Right lobe of liver (tissue), 4 donors: ENCODE measurements around the gene PRKAB1.

Experiments
- CTCF ChIP-seq, 4 donors: fragments of 200-600 bp in 3 of 4; fragments of 450-650 bp in 1 of 4; IDR thresholded peaks; one replicate each; pipeline versions ENCODE4 v1.5.1 to v1.8.0; 2016 to 2022; ENCODE audit warnings: antibody characterized with exemption in 4 of 4, mild to moderate bottlenecking in 2 of 4
- POLR2A ChIP-seq: fragments of 450-650 bp; IDR thresholded peaks from one replicate; pipeline ENCODE4 v1.6.1; 2017; ENCODE audit warnings: antibody characterized with exemption, mild to moderate bottlenecking
- donor health status: DM: no; HTN: no; CAD: no.
- donor health status: DM: no; HTN: no; CAD: no.
- donor health status: DM: no; HTN: yes; CAD: no.

DNA sequence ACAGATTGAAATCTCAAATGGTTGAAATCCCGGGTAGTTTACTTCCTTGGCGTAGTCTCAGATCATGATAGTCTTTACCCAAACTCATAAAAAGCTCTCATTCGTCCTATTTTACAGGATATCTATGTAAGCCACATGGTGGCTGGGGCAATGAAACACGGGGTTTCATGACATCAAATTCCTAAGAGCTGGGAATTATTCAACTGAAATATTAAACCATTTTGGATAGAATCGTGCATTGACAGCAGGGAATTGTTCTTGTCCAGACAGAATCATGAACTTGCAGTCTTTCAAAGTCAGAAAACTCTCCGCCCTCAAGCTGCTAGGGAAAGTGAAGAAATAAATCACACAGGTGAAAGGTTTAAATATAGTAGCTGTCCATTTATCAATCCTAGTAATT lies 33.2 kb upstream of the PRKAB1 start:
- TF ChIP-seq CTCF (IDR thresholded peaks at IDR 0.05) = no peak
- TF ChIP-seq POLR2A = no peak
